NB4 (cell line): ENCODE results near the gene KRTAP9-6.

Experiments used
- POLR2A ChIP-seq: IDR thresholded peaks from 2 replicates; pipeline ENCODE4 v1.6.1; 2011; ENCODE audit warnings: mild to moderate bottlenecking; ENCODE audit not compliant: insufficient read length; ENCODE audit errors: extremely low read depth
- TF ChIP-seq, protein P1 (sequence below): IDR thresholded peaks from 2 replicates; pipeline ENCODE4 v1.6.1; 2011; ENCODE audit warnings: low read depth, low read length
- TF ChIP-seq, protein P2 (sequence below): IDR thresholded peaks from one replicate; pipeline ENCODE4 v1.5.1; 2012; ENCODE audit warnings: low read depth, low read length

DNA sequence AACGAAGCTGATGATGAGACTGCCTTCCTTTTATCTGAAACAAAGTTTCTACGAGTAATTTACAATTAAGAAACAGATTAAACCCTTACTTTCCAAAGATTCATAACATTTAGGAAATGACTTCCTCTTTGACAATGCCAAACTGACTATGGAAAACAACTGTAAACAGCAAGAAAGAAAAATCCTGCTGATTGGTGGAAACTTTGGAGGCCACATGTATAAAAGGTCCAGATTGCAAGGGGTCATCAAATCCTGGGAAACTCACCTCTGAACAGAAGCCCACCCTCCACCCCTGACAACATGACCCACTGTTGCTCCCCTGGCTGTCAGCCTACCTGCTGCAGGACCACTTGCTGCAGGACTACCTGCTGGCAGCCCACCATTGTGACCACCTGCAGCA, at the start of gene KRTAP9-6:
- TF ChIP-seq, protein P1, sequence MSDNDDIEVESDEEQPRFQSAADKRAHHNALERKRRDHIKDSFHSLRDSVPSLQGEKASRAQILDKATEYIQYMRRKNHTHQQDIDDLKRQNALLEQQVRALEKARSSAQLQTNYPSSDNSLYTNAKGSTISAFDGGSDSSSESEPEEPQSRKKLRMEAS, result no peak
- TF ChIP-seq, protein P2, sequence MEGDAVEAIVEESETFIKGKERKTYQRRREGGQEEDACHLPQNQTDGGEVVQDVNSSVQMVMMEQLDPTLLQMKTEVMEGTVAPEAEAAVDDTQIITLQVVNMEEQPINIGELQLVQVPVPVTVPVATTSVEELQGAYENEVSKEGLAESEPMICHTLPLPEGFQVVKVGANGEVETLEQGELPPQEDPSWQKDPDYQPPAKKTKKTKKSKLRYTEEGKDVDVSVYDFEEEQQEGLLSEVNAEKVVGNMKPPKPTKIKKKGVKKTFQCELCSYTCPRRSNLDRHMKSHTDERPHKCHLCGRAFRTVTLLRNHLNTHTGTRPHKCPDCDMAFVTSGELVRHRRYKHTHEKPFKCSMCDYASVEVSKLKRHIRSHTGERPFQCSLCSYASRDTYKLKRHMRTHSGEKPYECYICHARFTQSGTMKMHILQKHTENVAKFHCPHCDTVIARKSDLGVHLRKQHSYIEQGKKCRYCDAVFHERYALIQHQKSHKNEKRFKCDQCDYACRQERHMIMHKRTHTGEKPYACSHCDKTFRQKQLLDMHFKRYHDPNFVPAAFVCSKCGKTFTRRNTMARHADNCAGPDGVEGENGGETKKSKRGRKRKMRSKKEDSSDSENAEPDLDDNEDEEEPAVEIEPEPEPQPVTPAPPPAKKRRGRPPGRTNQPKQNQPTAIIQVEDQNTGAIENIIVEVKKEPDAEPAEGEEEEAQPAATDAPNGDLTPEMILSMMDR, result no peak
- TF ChIP-seq POLR2A, result no peak
